Peyer's patch (tissue), 4 donors: ENCODE results near the gene TBC1D12.

Experiments used
- CTCF ChIP-seq, 6 experiments: fragments of 450-650 bp in 4 of 6; fragments of 200-600 bp in 2 of 6; sonication (generic) in 1 of 6; IDR thresholded peaks; one replicate each; pipeline ENCODE4 v1.5.1; 2017 to 2019; ENCODE audit warnings: antibody characterized with exemption in 6 of 6, mild to moderate bottlenecking in 3 of 6, moderate library complexity in 1 of 6
- POLR2A ChIP-seq, 2 donors: fragments of 450-650 bp; IDR thresholded peaks; one replicate each; pipeline ENCODE4 v1.5.1; 2017; ENCODE audit warnings: antibody characterized with exemption in 2 of 2, mild to moderate bottlenecking in 2 of 2, moderate library complexity in 2 of 2

DNA sequence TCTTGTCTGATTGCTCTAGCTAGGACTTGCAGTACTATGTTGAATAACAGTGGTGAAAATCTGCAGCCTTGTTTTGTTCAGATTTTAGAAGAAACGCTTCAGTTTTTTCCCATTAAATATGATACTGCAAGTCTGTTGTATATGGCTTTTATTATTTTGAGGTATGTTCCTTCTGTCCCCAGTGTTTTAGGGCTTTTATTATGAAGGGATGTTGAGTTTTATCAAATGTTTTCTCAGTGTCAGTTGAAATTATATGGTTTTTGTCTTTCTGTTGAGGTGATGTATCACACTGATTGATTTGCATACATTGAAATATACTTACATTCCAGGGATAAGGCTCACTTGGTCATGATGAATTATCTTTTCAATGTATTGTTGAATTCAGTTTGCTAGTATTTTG, 82.8 kb downstream of the TBC1D12 start:
- TF ChIP-seq CTCF (IDR thresholded peaks at IDR 0.05) (no peak), POLR2A (IDR thresholded peaks at IDR 0.05) (no peak)
